ENCODE measurements around the gene TMEM131L. TPM values are rescaled to one million over a fixed set of nuclear protein-coding genes. Genes with fewer than 3 reads are reported as not detected.
"Not testable (repeated sequence)": the region's sequence is repeated elsewhere in the genome, so short reads cannot be mapped to it uniquely, and the experiment has no call there.

The TMEM131L gene
- total and polyA plus RNA-seq, 7 donors, result 0.60 to 27.2 (median 12.1) TPM

DNA sequence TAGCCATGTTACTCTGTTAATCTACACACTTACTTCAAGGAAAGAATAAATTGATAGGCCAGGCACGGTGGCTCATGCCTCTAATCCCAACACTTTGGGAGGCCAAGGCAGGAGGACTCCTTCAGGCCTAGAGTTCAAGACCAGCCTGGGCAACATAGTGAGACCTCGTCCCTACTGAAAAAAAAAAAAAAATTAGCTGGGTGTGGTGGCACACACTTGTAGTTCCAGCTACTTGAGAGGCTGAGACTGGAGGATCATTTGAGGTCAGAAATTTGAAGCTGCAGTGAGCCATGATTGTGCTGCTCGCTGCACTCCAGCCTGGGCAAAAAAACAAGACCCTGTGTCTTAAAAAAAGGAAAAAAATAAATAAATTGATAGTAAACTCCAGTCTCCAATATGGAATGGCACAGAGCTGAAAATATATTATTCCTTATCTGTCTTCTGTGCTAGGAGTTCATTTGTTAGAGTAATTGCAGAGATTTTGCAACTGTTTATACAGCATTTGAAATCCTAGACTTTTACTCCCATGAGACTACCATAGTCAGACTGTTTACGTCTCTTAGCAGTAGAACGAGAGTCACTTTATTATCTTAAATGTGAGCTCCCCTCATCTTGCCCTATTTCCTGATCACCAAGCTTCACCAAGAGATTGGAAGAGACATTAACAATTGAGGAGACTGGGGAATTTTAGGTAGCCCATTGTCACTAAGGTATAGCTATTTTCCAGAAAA is 18.8 kb upstream of the TMEM131L start:
- intact Hi-C loops (cut with DNase I), result no loop called here
- TF ChIP-seq EP300 (IDR thresholded peaks at IDR 0.05) (no peak), POLR2A (IDR thresholded peaks at IDR 0.05) (no peak), POLR2AphosphoS5 (IDR thresholded peaks at IDR 0.05) (no peak)
- TF ChIP-seq, protein P1, sequence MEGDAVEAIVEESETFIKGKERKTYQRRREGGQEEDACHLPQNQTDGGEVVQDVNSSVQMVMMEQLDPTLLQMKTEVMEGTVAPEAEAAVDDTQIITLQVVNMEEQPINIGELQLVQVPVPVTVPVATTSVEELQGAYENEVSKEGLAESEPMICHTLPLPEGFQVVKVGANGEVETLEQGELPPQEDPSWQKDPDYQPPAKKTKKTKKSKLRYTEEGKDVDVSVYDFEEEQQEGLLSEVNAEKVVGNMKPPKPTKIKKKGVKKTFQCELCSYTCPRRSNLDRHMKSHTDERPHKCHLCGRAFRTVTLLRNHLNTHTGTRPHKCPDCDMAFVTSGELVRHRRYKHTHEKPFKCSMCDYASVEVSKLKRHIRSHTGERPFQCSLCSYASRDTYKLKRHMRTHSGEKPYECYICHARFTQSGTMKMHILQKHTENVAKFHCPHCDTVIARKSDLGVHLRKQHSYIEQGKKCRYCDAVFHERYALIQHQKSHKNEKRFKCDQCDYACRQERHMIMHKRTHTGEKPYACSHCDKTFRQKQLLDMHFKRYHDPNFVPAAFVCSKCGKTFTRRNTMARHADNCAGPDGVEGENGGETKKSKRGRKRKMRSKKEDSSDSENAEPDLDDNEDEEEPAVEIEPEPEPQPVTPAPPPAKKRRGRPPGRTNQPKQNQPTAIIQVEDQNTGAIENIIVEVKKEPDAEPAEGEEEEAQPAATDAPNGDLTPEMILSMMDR (IDR thresholded peaks at IDR 0.05), result no peak
- DNase-seq, result no peak
- Histone ChIP-seq H3K36me3 (no peaks in the 10 kb centered on the region), H3K9me3 (no peaks in the 10 kb centered on the region), H3K27ac (peak overlapping the region in 3 of 4 donors; percentile 19 to 44 (median 40)), H3K27me3 (no peaks in the 10 kb centered on the region), H3K4me3 (peak overlapping the region in 1 of 4 donors; percentile 21), H3K4me1 (peaks cover 0 to 16% (median 12%) of the 10 kb centered on the region in 4 donors)
- WGBS, 2 donors, result 82 to 86% methylated on average over 5 of the region's 5 CpGs

DNA sequence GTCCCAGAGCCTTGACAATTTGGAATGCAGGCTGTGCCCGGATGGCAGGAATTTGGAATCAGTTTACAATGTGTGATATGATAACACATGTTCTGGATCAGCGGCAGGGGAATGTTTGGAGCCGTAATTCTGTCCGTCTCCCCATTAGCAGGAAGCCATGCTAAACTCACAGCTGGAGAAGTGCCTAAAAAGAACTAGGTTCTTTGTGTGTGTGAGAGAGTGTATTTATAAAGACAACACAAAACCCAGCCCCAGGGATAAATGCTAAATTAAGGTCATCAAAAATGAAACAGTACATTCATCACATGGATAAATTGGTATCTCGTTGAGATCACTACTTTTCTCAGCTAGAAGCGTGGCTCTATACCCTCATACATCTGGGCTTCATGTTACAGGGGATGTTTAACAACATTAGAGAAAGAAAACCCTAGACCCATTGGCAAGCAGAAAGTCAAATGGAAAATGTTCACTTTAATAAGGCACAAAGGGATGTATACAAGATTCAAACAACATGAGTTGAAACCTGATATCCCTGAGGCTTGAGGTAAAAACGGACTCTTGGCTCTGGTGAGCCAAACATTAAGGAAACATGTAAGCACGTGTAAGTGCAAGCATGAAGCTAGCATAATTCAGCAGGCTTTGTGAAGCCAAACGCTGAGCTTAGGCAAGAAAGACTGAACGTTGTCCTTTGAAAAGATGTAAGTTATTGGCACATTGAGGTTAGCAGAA is 18.0 kb upstream of the TMEM131L start:
- no peak for TF ChIP-seq EP300 (IDR thresholded peaks at IDR 0.05)
- no peak for TF ChIP-seq POLR2AphosphoS5 (IDR thresholded peaks at IDR 0.05)
- TF ChIP-seq POLR2A (IDR thresholded peaks at IDR 0.05), result no peak
- no peaks in the 10 kb centered on the region for H3K27me3 ChIP-seq
- H3K27ac ChIP-seq, result peak overlapping the region in 3 of 4 donors; percentile 19 to 44 (median 40)
- DNase-seq, result no peak
- WGBS, 2 donors, result 61 to 64% methylated on average over 10 of the region's 10 CpGs
- H3K9me3 ChIP-seq, result no peaks in the 10 kb centered on the region
- no peaks in the 10 kb centered on the region for H3K36me3 ChIP-seq
- H3K4me3 ChIP-seq, result peak overlapping the region in 3 of 4 donors; percentile 4 to 21 (median 17)
- intact Hi-C loops (cut with DNase I), result no loop called here
- H3K4me1 ChIP-seq, result peaks cover 0 to 16% (median 12%) of the 10 kb centered on the region in 4 donors

DNA sequence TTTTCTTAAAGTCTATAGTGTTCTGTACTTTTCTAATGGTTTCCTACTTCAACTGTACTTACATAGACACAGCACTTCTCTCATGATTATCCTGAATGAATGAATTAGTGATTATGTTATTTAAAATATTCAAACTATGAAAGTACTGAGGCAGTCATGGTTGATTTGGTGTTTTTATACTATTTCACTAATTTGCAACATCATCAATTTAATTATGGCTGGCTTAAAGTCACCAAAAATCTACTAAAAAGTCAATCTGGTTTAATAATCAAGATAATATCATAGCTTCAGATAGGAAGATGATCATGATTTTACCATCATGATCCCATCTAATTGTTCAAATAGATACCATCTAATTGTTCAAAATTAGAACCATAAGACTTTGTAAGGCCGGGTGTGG is 16.8 kb upstream of the TMEM131L start:
- Histone ChIP-seq H3K27ac (no peak overlapping the region), H3K36me3 (no peaks in the 10 kb centered on the region), H3K27me3 (no peaks in the 10 kb centered on the region), H3K9me3 (no peaks in the 10 kb centered on the region), H3K4me3 (no peak overlapping the region), H3K4me1 (peaks cover 0 to 16% (median 12%) of the 10 kb centered on the region in 4 donors)
- intact Hi-C loops (cut with DNase I), result no loop called here
- no peak for DNase-seq
- 90 to 95% methylated on average over 1 of the region's 1 CpG for WGBS, 2 donors
- TF ChIP-seq, protein P1 (IDR thresholded peaks at IDR 0.05), result no peak
- TF ChIP-seq EP300 (IDR thresholded peaks at IDR 0.05) (no peak), POLR2AphosphoS5 (IDR thresholded peaks at IDR 0.05) (no peak), POLR2A (IDR thresholded peaks at IDR 0.05) (no peak)

DNA sequence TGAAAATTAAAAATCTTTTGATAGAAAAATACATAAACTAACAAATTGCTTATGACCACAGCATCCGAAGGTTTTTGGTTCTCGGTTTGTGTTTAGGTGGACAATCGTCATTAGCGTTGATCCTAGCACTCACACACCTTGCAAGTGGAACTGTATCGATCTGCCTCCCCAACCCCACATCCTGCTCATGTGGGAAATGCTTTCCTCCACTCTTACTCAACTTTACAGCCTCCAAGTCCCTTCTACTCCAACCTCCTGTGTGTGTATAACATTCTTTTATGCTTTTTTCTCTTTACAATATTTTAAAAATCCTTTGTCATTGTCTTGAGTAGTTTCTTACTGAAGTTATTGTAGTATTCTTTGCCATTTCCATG is 15.6 kb upstream of the TMEM131L start:
- H3K27me3 ChIP-seq, result no peaks in the 10 kb centered on the region
- TF ChIP-seq POLR2A (IDR thresholded peaks at IDR 0.05) (no peak), POLR2AphosphoS5 (IDR thresholded peaks at IDR 0.05) (no peak), EP300 (IDR thresholded peaks at IDR 0.05) (no peak)
- TF ChIP-seq, protein P1 (IDR thresholded peaks at IDR 0.05), result no peak
- no peak overlapping the region for H3K4me3 ChIP-seq
- H3K27ac ChIP-seq, result no peak overlapping the region
- no peak for DNase-seq
- no peaks in the 10 kb centered on the region for H3K36me3 ChIP-seq
- intact Hi-C loops (cut with DNase I), result no loop called here
- H3K4me1 ChIP-seq, result peaks cover 0 to 16% (median 12%) of the 10 kb centered on the region in 4 donors
- 76 to 92% methylated on average over 5 of the region's 5 CpGs for WGBS, 2 donors
- H3K9me3 ChIP-seq, result no peaks in the 10 kb centered on the region

DNA sequence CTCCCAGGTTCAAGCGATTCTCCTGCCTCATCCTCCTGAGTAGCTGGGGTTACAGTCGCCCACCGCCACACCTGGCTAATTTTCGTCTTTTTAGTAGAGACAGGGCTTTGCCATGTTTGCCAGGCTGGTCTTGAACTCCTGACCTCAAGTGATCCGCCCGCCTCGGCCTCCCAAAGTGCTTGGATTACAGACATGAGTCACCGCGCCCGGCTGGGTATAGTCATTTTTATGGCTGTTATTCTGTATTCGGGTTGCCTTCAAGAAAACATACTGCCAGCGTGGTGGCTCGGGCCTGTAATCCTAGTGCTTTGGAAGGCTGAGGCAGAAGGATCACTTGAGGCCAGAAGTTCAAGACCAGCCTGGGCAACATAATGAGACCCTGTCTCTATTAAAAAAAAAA is 15.0 kb upstream of the TMEM131L start:
- H3K9me3 ChIP-seq; DNase-seq; H3K4me3 ChIP-seq; H3K36me3 ChIP-seq; H3K27me3 ChIP-seq; intact Hi-C loops (cut with DNase I); H3K27ac ChIP-seq: not testable (repeated sequence)
- H3K4me1 ChIP-seq, result peaks cover 0 to 16% (median 12%) of the 10 kb centered on the region in 4 donors
- 46 to 74% methylated on average over 13 of the region's 13 CpGs for whole genome bisulfite sequencing, 2 donors
